ENCODE data around the gene FANCC.

Gene FANCC

GRCh38 chr9:95116002-95116807, 201.3 kb downstream of the FANCC start:
- no peaks in the 10 kb centered on the region for H3K4me1 Mint-ChIP-seq (ENCODE audit: low read depth)
- no peaks in the 10 kb centered on the region for H3K27me3 Mint-ChIP-seq
- no peak overlapping the region for H3K4me3 Mint-ChIP-seq
- no peak overlapping the region for H3K27ac Mint-ChIP-seq
- H3K36me3 Mint-ChIP-seq (ENCODE audit: low read depth), result peaks cover 12% of the 10 kb centered on the region
- no peaks in the 10 kb centered on the region for H3K9me3 Mint-ChIP-seq

GRCh38 chr9:95115104-95115503, 202.4 kb downstream of the FANCC start:
- Mint-ChIP-seq H3K4me3 (no peak overlapping the region), H3K36me3 (ENCODE audit: low read depth) (peaks cover 19% of the 10 kb centered on the region), H3K27ac (no peak overlapping the region), H3K27me3 (no peaks in the 10 kb centered on the region), H3K4me1 (ENCODE audit: low read depth) (no peaks in the 10 kb centered on the region), H3K9me3 (no peaks in the 10 kb centered on the region)

GRCh38 chr9:95112436-95113280, 204.9 kb downstream of the FANCC start:
- Mint-ChIP-seq H3K4me3 (no peak overlapping the region), H3K4me1 (ENCODE audit: low read depth) (no peaks in the 10 kb centered on the region), H3K27me3 (no peaks in the 10 kb centered on the region), H3K36me3 (ENCODE audit: low read depth) (peaks cover 19% of the 10 kb centered on the region), H3K27ac (no peak overlapping the region), H3K9me3 (no peaks in the 10 kb centered on the region)

- Mint-ChIP-seq H3K4me3 (no peak overlapping the region), H3K9me3 (no peaks in the 10 kb centered on the region), H3K36me3 (ENCODE audit: low read depth) (peaks cover 19% of the 10 kb centered on the region), H3K27ac (no peak overlapping the region), H3K4me1 (ENCODE audit: low read depth) (no peaks in the 10 kb centered on the region), H3K27me3 (no peaks in the 10 kb centered on the region)
Observed at GRCh38 chr9:95111716-95112115, 205.8 kb downstream of the FANCC start.

GRCh38 chr9:95110921-95111525, 206.5 kb downstream of the FANCC start:
- H3K27ac Mint-ChIP-seq, result no peak overlapping the region
- H3K4me3 Mint-ChIP-seq, result no peak overlapping the region
- H3K4me1 Mint-ChIP-seq (ENCODE audit: low read depth), result no peaks in the 10 kb centered on the region
- no peaks in the 10 kb centered on the region for H3K27me3 Mint-ChIP-seq
- H3K9me3 Mint-ChIP-seq, result no peaks in the 10 kb centered on the region
- peaks cover 23% of the 10 kb centered on the region for H3K36me3 Mint-ChIP-seq (ENCODE audit: low read depth)

- Mint-ChIP-seq H3K27me3 (no peaks in the 10 kb centered on the region), H3K27ac (no peak overlapping the region), H3K36me3 (ENCODE audit: low read depth) (peaks cover 29% of the 10 kb centered on the region), H3K4me1 (ENCODE audit: low read depth) (no peaks in the 10 kb centered on the region), H3K4me3 (no peak overlapping the region), H3K9me3 (no peaks in the 10 kb centered on the region)
Observed at GRCh38 chr9:95109456-95109855, 208.1 kb downstream of the FANCC start.

GRCh38 chr9:95108777-95109176, 208.7 kb downstream of the FANCC start:
- Mint-ChIP-seq H3K4me3 (no peak overlapping the region), H3K36me3 (ENCODE audit: low read depth) (peaks cover 26% of the 10 kb centered on the region), H3K4me1 (ENCODE audit: low read depth) (no peaks in the 10 kb centered on the region), H3K27me3 (no peaks in the 10 kb centered on the region), H3K27ac (no peak overlapping the region), H3K9me3 (no peaks in the 10 kb centered on the region)

- Mint-ChIP-seq H3K36me3 (ENCODE audit: low read depth) (peaks cover 22% of the 10 kb centered on the region), H3K27me3 (no peaks in the 10 kb centered on the region), H3K4me1 (ENCODE audit: low read depth) (no peaks in the 10 kb centered on the region), H3K27ac (no peak overlapping the region), H3K4me3 (no peak overlapping the region), H3K9me3 (no peaks in the 10 kb centered on the region)
Observed at GRCh38 chr9:95107976-95108375, 209.5 kb downstream of the FANCC start.

- H3K4me3 Mint-ChIP-seq, result no peak overlapping the region
- no peaks in the 10 kb centered on the region for H3K9me3 Mint-ChIP-seq
Observed at GRCh38 chr9:95107001-95107749, 210.3 kb downstream of the FANCC start.

GRCh38 chr9:95105519-95106287, 211.8 kb downstream of the FANCC start:
- Mint-ChIP-seq H3K27ac (no peak overlapping the region), H3K4me3 (no peak overlapping the region), H3K4me1 (ENCODE audit: low read depth) (no peaks in the 10 kb centered on the region), H3K36me3 (ENCODE audit: low read depth) (peaks cover 15% of the 10 kb centered on the region), H3K9me3 (no peaks in the 10 kb centered on the region), H3K27me3 (no peaks in the 10 kb centered on the region)

More at GRCh38 chr9:95107001-95107749, 210.3 kb downstream of the FANCC start:
- Mint-ChIP-seq H3K27me3 (no peaks in the 10 kb centered on the region), H3K36me3 (ENCODE audit: low read depth) (peaks cover 17% of the 10 kb centered on the region), H3K27ac (no peak overlapping the region), H3K4me1 (ENCODE audit: low read depth) (no peaks in the 10 kb centered on the region)

- peaks cover 11% of the 10 kb centered on the region for H3K36me3 Mint-ChIP-seq (ENCODE audit: low read depth)
- H3K4me1 Mint-ChIP-seq (ENCODE audit: low read depth), result no peaks in the 10 kb centered on the region
- no peaks in the 10 kb centered on the region for H3K27me3 Mint-ChIP-seq
- H3K4me3 Mint-ChIP-seq, result no peak overlapping the region
- H3K9me3 Mint-ChIP-seq, result no peaks in the 10 kb centered on the region
- no peak overlapping the region for H3K27ac Mint-ChIP-seq
Observed at GRCh38 chr9:95104980-95105379, 212.5 kb downstream of the FANCC start.

GRCh38 chr9:95104581-95104960, 212.9 kb downstream of the FANCC start:
- H3K27me3 Mint-ChIP-seq, result no peaks in the 10 kb centered on the region
- H3K4me3 Mint-ChIP-seq, result no peak overlapping the region
- peaks cover 11% of the 10 kb centered on the region for H3K36me3 Mint-ChIP-seq (ENCODE audit: low read depth)
- H3K4me1 Mint-ChIP-seq (ENCODE audit: low read depth), result no peaks in the 10 kb centered on the region
- no peaks in the 10 kb centered on the region for H3K9me3 Mint-ChIP-seq
- no peak overlapping the region for H3K27ac Mint-ChIP-seq

- no peak overlapping the region for H3K4me3 Mint-ChIP-seq
- no peaks in the 10 kb centered on the region for H3K4me1 Mint-ChIP-seq (ENCODE audit: low read depth)
- H3K27me3 Mint-ChIP-seq, result no peaks in the 10 kb centered on the region
- no peaks in the 10 kb centered on the region for H3K9me3 Mint-ChIP-seq
- H3K27ac Mint-ChIP-seq, result no peak overlapping the region
- peaks cover 11% of the 10 kb centered on the region for H3K36me3 Mint-ChIP-seq (ENCODE audit: low read depth)
Observed at GRCh38 chr9:95103871-95104580, 213.5 kb downstream of the FANCC start.
